ENCODE measurements around the gene SEMA3G. TPM values are rescaled to one million over a fixed set of nuclear protein-coding genes. Genes with fewer than 3 reads are reported as not detected.
A peak's percentile ranks its signal among the peaks of the same experiment; 100 is the strongest.

Gene SEMA3G
- total RNA-seq, 1 donor from 2014 or later = 15.3 TPM

DNA sequence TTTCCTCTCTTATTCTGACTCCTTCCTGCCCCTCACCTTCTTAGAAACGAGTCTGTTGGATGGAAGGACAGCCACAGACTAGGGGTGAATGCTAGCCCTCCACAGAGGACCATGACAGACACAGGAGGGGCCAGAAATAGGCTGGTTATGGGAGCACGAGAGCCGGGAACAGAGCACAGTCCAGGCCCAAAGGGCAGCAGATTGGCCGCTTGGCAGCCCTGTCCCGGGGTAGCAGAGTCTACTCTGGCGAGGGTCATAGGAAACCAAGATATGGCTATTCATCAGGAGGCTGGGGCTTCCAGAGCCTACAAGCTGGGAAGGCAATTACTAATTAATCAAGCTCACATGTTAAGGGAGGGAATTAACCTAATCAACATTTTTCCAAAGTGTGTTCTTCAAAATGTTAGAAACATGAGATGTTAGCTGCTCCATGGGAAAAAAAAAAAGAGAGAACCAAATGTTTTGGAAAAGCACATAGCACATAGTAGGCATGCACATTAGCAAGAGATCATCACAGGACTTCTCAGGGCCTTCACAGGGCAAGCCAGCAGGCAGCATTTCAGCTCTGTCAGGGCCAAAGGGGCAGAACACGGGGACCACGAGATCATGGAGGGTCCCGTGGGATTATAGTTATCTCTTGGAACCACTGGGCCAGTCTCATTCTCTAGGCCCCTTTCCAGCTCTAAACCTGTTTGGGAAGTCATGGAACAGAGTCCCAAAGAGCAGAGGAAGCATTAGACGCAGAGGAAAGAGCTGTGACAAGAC is 13.3 kb downstream of the SEMA3G start:
- intact Hi-C loops (cut with DNase I) = no loop called here
- peak; percentile 68 for DNase-seq (ENCODE audit: low spot score)

DNA sequence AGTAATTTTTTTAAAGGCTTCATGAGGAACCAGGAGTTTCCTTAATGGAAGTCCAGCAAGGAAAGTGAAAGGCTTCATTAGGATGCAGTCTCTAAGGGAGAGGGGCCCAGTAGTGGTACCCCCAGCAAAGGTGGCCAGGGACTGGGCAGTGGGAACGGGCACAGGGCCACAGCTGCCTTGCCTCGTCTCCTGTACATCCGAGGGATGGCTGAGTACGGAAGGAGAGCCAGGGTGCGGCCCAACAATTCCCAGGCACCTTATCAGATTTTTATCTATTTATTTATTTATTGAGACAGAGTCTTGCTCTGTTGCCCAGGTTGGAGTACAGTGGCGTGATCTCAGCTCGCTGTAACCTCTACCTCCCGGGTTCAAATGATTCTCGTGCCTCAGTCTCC is 14.5 kb downstream of the SEMA3G start:
- intact Hi-C loops (cut with DNase I) = no loop called here
- DNase-seq (ENCODE audit: low spot score) = peak; percentile 72

DNA sequence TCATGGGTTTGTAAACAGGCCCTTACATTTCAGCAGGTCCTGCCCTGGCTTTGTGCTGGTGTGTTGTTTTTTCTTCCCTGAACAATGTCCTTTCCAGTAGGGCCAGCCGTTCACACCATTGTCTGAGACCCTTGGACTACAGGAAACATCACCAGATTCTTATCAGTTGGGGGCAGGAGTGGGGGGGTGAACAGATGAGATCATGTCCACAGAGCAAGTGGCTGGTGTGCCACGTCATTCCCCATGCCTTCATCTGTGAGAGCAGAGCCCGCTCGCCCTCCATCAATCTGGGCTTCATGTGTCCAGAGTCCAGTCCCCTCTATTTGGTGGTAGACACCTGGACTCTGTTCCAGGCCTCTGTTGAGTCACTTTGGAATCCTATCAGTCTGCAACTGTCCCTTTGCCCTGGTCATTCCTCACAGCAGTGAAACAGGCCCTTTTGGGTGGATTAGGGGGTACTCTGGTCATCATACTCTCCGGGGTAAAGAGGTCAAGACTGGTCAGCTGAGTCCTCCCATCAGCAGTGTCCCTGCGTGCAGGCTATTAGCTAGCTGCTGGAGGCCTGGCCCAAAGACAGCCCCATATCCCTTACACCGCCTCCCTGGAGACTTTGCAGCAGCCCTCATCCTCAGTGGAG is 15.0 kb downstream of the SEMA3G start:
- peak; percentile 73 for DNase-seq (ENCODE audit: low spot score)
- intact Hi-C loops (cut with DNase I) = no loop called here

DNA sequence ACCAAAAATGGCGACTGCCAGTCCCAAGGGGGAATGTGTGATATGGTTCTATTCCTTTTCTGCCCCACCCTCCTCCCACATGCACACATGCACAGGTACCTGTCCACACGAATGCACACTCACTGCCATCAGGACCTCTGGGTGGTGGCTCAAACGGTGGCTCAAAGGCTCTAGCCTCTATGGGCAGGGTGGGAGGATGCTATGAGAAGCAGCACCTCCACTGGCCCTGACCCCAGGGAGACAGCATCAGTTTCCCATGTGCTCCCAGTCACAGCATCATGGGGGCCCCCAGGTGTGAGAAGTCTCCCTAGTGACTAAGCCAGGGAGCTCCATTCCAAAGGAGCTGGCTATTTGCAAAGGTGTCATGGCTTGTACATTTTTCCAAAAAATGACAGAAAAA is 15.9 kb downstream of the SEMA3G start:
- intact Hi-C loops (cut with DNase I) = no loop called here
- DNase-seq (ENCODE audit: low spot score) = peak; percentile 68

DNA sequence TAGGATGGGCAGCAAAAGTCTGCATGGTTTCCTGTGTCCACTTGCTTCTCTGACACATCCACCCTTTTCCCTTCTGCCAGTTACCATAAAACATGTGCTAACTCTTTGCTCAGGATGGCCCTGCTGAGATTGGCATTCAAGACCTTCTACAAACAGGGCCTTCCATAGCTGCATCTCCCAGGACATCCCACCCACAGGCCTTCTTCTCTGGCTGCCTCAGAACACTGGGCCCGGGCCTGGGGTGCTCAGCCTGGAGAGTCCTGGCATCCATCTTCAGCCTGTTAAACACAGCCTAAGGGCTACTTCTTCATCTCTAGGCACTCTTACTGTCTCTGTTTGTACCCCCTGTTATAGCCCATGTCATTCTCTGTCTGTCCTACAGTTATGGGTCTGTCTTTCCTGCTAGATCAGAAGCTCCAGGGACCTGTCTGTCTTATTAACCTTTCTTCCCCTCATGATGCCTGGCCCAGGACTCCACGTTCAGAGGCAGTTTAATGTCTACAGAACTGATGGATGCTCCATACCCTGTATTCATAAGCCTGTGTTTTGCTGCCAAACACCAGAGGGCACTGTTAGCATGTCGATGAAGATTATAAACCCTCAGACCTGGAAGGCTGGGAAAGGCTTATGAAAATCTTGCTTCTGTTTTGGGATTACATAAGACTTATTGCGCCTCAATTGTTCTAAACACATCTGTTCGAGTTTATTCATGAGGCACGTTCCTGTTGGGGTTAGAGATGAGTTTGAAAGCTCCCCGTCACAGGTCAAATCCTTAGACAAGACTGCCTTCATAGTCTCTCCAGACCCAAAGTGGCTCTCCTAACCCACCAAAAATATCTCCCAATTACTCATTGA is 16.5 kb downstream of the SEMA3G start:
- intact Hi-C loops (cut with DNase I) = loop anchor here (1.0 kb wide), 1 partner anchor 18 kb away; no protein-coding TSS in a partner anchor
- peak; percentile 68 for DNase-seq (ENCODE audit: low spot score)

DNA sequence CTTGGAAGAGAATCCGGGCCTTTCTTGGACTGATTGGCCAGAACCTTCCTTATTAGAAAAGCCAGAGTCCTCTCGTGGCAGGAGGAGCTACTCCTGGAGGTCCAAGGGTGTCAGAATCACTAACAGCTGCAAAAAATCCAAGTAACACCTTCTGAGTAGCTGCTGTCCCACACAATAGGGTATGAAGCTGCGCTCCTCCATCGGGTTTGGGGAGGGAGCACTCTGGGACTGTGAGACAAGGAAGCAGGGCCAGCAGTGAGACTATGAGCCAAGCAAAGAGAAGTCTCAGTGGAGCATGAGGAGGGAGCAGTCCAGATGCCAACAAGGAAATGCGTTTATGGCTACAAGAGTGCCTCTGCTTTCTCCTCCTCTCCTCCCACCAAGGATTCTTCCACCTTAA is 21.7 kb downstream of the SEMA3G start:
- no peak for DNase-seq (ENCODE audit: low spot score)
- intact Hi-C loops (cut with DNase I) = no loop called here

DNA sequence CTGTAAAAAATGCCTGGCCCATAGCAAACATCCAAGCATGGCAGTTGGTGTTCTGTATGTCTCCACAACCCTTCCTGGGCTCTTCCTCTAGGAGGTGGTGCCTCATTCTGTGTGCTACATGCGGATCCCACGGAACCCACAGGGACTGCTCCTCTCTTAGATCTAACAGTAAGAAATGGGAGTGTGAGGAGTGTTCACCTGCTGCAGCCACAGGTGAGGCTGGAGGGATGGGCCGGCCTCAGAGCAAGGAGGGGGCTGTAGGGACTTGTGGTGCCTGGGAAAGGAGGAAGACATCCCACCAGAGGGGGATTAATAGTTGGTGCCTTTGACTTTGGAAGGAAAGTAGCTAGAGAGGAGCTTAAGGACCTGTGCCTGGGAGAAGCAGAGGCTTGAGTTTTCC is 22.2 kb downstream of the SEMA3G start:
- DNase-seq (ENCODE audit: low spot score) = no peak
- intact Hi-C loops (cut with DNase I) = no loop called here

GRCh38 chr3:52420388-52420787 is 24.5 kb downstream of the SEMA3G start:
- intact Hi-C loops (cut with DNase I) = no loop called here
- DNase-seq (ENCODE audit: low spot score) = peak; percentile 46

GRCh38 chr3:52415800-52416199 is 29.1 kb downstream of the SEMA3G start:
- no peak for DNase-seq (ENCODE audit: low spot score)
- intact Hi-C loops (cut with DNase I) = no loop called here

DNA sequence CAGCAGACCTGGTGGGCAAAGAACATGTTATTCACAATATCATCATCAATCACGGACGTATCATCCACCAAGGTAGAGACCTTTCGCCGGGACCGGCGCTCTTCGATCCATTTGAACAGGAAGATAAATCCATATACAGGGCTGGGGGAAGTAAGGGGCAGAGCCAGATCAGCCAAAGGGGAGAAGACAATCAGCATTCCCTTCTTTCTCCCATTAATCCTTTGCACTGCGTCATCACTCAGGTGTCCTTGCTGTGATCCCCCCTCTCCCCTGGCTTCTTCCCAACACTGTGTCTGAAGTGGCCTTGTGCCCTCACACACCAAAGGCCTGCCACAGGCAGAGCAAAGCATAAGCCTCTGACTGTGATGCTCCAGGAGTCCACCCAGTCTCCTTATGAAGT is 36.4 kb downstream of the SEMA3G start:
- no peak for DNase-seq (ENCODE audit: low spot score)
- intact Hi-C loops (cut with DNase I) = loop anchor here (5.0 to 10.0 kb wide), 2 partner anchors 121 to 636 kb away; partner anchors contain the start of genes GLYCTK and SFMBT1

GRCh38 chr3:52407779-52408178 is 37.1 kb downstream of the SEMA3G start:
- peak; percentile 46 for DNase-seq (ENCODE audit: low spot score)
- intact Hi-C loops (cut with DNase I) = loop anchor here (5.0 to 10.0 kb wide), 2 partner anchors 120 to 637 kb away; partner anchors contain the start of genes GLYCTK and SFMBT1

DNA sequence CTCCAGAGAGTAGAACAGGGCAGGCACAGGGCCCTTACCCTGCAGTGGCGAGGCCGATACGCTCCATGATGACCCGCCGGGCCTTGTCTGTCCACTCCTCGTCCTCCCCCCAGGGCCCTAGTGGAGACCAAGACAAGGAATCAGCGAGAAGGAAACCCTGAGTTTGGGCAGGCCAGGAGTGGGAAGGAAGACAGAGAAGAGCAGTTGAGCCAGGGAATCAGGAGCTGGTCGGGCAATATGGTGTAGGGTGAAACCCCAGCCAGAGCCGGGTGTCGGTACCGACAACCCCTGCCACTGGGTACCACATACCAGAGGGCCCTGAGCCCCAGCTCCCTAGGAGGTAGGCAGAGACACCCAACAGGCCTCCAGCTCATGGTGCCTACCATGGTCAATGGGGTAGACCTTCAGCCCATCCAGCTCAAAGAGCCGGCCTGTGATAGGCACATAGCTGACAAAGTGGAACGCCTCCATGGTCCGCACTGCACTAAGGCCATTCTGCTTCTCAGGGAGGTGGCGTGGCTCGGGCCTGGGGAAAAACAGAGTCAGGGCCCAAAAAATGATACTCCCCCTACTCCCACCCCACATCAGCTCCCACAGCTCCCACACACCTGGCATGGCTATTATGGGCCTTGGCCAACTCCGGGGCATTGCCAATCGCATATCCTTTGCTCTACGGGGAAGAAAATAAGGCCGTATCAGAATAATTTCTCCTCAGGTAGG is 38.0 kb downstream of the SEMA3G start:
- peak; percentile 64 for DNase-seq (ENCODE audit: low spot score)
- intact Hi-C loops (cut with DNase I) = loop anchor here (5.0 to 10.0 kb wide), 2 partner anchors 120 to 638 kb away; partner anchors contain the start of genes GLYCTK and SFMBT1

DNA sequence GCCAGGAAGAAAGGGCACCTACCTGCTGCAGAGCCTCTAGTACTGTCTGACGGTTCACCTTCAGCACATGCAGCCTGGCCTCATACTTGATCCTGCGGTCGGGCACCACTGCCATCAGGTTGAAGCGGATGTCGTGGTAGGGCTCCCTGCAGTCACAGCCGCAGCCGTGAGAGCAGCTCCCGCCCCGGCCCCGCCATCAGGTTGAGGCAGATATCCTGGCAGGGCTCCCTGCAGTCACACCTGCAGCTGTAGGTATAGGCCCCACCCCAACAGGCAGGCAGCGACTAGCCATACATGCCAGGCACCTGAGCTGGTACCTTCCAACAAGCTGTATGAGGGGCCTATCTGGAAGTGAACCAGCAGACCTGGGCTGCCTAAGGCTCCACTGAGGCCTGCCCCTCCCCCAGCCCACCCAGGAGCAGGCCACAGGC is 38.7 kb downstream of the SEMA3G start:
- peak; percentile 67 for DNase-seq (ENCODE audit: low spot score)
- intact Hi-C loops (cut with DNase I) = loop anchor here (5.0 to 10.0 kb wide), 2 partner anchors 119 to 639 kb away; partner anchors contain the start of genes GLYCTK and SFMBT1

DNA sequence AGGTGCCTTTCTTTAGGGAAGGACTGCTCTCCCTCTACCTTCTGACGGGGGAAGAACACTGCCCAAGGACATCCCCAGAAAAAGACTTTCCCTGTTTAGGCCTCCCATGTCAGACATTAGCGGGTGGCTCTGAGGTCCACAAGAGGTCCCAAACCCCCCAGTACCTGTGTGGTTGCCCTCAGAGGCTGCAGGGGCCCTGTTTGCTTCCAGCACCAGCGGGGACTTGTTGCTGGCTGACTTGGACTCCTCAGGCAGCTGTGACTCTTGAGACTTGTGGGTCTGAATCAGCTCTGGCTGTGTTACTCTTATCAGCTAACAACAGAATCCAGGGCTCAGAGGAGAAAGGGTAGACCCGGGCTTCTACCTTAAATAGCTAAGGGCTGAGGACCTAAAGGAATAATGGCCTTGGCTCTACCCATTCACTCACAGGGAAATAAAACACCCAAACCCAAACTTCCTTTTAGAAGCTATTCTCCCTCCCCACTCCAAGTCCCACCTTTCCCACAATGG is 39.2 kb downstream of the SEMA3G start:
- no peak for DNase-seq (ENCODE audit: low spot score)
- intact Hi-C loops (cut with DNase I) = loop anchor here (5.0 to 10.0 kb wide), 2 partner anchors 118 to 639 kb away; partner anchors contain the start of genes GLYCTK and SFMBT1

DNA sequence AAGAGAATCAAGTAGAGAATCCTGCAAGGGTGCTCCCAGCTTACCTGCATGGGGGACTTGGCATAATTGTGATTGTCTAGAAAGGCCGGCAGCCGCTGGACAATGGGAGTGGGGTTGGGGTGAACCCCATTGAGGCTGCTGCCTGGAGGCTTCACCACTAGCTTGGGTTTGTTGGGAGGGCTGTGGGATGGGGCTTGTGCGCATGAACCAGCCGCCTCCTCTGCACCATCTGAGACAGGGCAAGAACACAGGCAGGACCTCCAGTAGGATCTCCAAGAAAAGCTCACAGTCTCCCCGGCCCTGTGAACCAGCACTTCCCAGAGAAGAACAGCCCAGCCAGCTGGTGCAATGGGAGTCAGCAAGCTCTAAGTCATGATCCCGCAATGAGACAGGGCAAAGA is 39.8 kb downstream of the SEMA3G start:
- intact Hi-C loops (cut with DNase I) = loop anchor here (5.0 to 10.0 kb wide), 2 partner anchors 118 to 640 kb away; partner anchors contain the start of genes GLYCTK and SFMBT1
- DNase-seq (ENCODE audit: low spot score) = peak; percentile 51

DNA sequence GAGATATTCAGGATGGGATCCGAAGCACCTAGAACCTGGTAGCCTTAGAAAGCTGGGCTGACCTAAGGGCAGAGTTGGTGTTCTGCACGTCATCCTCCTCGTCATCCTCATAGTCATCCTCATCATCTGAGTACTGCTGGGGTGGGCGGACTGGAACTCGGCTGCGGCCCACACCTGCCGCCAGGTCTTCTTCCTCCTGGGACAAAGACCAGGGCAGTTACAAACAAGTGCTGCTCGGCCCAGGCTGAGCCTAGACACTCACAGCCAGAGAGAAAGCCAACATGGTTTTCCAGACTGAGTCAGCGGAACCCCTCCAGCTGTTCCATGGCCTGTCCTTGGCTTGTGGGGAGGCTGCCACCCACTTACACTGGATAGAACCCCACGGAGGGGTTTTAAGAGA is 40.5 kb downstream of the SEMA3G start:
- intact Hi-C loops (cut with DNase I) = loop anchor here (10.0 kb wide), 1 partner anchor 640 kb away; the partner anchor contains the start of gene SFMBT1

DNA sequence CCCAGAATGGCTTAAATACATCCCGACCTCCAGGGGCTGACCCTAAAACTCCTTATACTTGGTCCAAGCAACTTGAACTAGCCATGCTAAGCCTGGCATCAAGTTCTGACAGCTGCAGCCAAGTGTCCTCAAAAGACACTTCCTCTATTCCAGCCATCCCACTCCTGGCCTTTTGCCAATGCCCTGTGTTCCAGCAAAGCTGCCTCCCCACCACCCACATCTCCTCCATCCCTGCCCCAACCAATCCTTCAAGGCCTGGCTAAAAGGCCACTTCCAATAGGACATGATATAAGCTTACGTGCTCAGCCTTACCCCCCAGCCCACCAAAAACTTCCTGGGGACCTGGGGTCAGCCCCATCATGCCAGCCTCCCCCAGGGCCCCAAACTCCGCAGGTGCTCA is 40.9 kb downstream of the SEMA3G start:
- intact Hi-C loops (cut with DNase I) = loop anchor here (10.0 kb wide), 1 partner anchor 641 kb away; the partner anchor contains the start of gene SFMBT1
- DNase-seq (ENCODE audit: low spot score) = peak; percentile 47

More for the DNA sequence above, 40.5 kb downstream of the SEMA3G start:
- DNase-seq (ENCODE audit: low spot score) = peak; percentile 58

DNA sequence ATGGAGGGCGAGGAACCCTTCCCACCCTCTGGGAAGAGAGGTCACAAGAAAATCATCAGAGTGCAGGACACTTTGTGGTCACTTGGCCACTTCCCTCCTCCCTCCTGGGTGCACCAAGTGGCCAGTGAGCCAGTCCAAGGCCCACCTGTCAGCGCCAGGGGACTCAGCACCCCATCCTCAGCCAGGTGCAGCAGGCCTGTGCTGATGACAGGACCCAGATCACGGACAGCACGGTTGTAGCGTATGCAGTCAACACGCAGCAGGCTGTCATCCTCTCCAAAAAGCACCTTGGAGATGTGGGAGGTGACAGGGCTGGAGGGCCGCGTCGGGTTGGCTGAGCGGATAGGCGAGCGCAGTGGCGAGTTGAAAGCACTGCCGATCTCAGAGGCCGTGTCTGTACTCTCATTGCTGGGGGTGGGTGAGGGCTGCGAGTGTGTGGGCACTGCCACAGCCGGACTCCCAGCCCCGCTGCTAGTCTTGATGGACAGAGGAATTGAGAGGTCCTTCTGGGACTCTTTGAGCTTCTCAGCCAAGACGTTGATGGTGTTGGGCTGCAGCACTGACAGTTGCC is 41.5 kb downstream of the SEMA3G start:
- peak; percentile 73 for DNase-seq (ENCODE audit: low spot score)
- intact Hi-C loops (cut with DNase I) = loop anchor here (10.0 kb wide), 1 partner anchor 641 kb away; the partner anchor contains the start of gene SFMBT1

Measured in cardiac septum (tissue), 1 donor.